HepG2 (cell line): ENCODE data around the gene USP9X. TPM values are rescaled to one million over a fixed set of nuclear protein-coding genes. Genes with fewer than 3 reads are reported as not detected.

Source experiments
- ATAC-seq: fragments of 200-7000 bp; cut with Tn5 transposase; 3 replicates; pipeline ENCODE4 v1.9.1; 2020; ENCODE audit warnings: mild to moderate bottlenecking, moderate library complexity
- BruUV-seq: library from RNA; stranded (reverse); fragments of 400-500 nt; replicated peaks from 2 replicates; lab custom pipeline; 2021; lab: Mats Ljungman, UMichigan
- CTCF ChIA-PET: fragments of 300-600 bp; formaldehyde crosslinking; extraction: SDS; loops from one replicate; lab custom pipeline; 2021; ENCODE audit warnings: low total read pairs, inconsistent platforms, low intra/inter-chr PET ratio; lab: Yijun Ruan, JAX
- POLR2A ChIA-PET: fragments of 350-600 bp; sonication (Branson Sonifier 250); formaldehyde crosslinking; loops from one replicate; lab custom pipeline; 2020; ENCODE audit warnings: antibody characterized with exemption, inconsistent platforms; lab: Yijun Ruan, JAX
- DNase-seq: peaks from one replicate; pipeline ENCODE4 v3.0.0-alpha.2; 2015; ENCODE audit warnings: low spot score
- FAIRE-seq: peaks from 3 replicates; lab custom pipeline; 2011; peaks lifted over from hg19 to GRCh38; lab: Jason Lieb, UNC
- H2AFZ ChIP-seq: one replicate; pipeline ENCODE4 v1.6.1; 2011; ENCODE audit warnings: low read length, inconsistent platforms
- H3K27ac ChIP-seq: fragments of 300-600 bp; 3 replicates; pipeline ENCODE4 v1.8.0; 2011; ENCODE audit warnings: mixed run types, mild to moderate bottlenecking, mixed read lengths, low read length, inconsistent platforms; ENCODE audit not compliant: insufficient read depth; ENCODE audit errors: extremely low read length
- H3K27me3 ChIP-seq, 2 experiments: fragments of 200-600 bp in 1 of 2; 2 replicates in 1 of 2; 3 replicates in 1 of 2; pipeline versions ENCODE4 v1.6.0 to v1.8.0; 2011; ENCODE audit warnings: low read length in 2 of 2, mild to moderate bottlenecking in 2 of 2, moderate library complexity in 2 of 2, inconsistent platforms in 1 of 2; ENCODE audit not compliant: insufficient read depth in 2 of 2, control insufficient read depth in 1 of 2
- H3K36me3 ChIP-seq, 2 experiments: fragments of 200-600 bp in 1 of 2; replicated peaks in 1 of 2; 2 replicates in 1 of 2; 3 replicates in 1 of 2; pipeline versions ENCODE4 v1.5.1 to v1.8.0; 2011; ENCODE audit warnings: low read length in 2 of 2, inconsistent platforms in 1 of 2; ENCODE audit not compliant: insufficient read depth in 2 of 2, control insufficient read depth in 1 of 2
- H3K4me1 ChIP-seq: 2 replicates; pipeline ENCODE4 v1.5.1; 2012; ENCODE audit warnings: low read length, inconsistent platforms; ENCODE audit not compliant: insufficient read depth
- H3K4me2 ChIP-seq: 2 replicates; pipeline ENCODE4 v1.6.0; 2011; ENCODE audit warnings: low read depth, low read length, inconsistent platforms
- H3K4me3 ChIP-seq, 3 experiments: fragments of 200-600 bp in 1 of 3; sonication (generic), shearing (Covaris generic) in 1 of 3; replicated peaks in 1 of 3; 2 replicates each; pipeline ENCODE4 v1.5.1; 2011 to 2016; ENCODE audit warnings: low read length in 3 of 3, inconsistent platforms in 2 of 3, low read depth in 2 of 3, mild to moderate bottlenecking in 2 of 3, control low read depth in 1 of 3, mixed read lengths in 1 of 3; ENCODE audit not compliant: insufficient read depth in 1 of 3
- H3K79me2 ChIP-seq: one replicate; pipeline ENCODE4 v1.6.1; 2011; ENCODE audit warnings: low read length, inconsistent platforms; ENCODE audit not compliant: insufficient read depth
- H3K9ac ChIP-seq: 2 replicates; pipeline ENCODE4 v1.6.0; 2011; ENCODE audit warnings: mild to moderate bottlenecking, low read depth, low read length, inconsistent platforms; ENCODE audit not compliant: insufficient read depth
- H3K9me3 ChIP-seq: 2 replicates; pipeline ENCODE4 v1.5.1; 2012; ENCODE audit warnings: mild to moderate bottlenecking, low read length
- H4K20me1 ChIP-seq: 2 replicates; pipeline ENCODE4 v1.6.0; 2011; ENCODE audit warnings: inconsistent platforms, mild to moderate bottlenecking, low read length, moderate library complexity; ENCODE audit not compliant: insufficient read depth
- DNMT3B ChIP-seq: conservative IDR thresholded peaks from 2 replicates; pipeline ENCODE4 v1.6.1; 2016; ENCODE audit warnings: missing biosample characterization, control low read depth
- ELK4 ChIP-seq: sonication (generic); formaldehyde crosslinking; IDR thresholded peaks from 2 replicates; pipeline ENCODE4 v1.9.0; 2021; ENCODE audit warnings: missing genetic modification reagents, borderline replicate concordance
- EP300 ChIP-seq, 3 experiments: sonication (generic) in 1 of 3; formaldehyde crosslinking in 1 of 3; IDR thresholded peaks; 2 replicates each; pipeline versions ENCODE4 v1.5.1 to v1.6.1; 2011 to 2020; ENCODE audit warnings: low read depth in 2 of 3, low read length in 2 of 3, borderline replicate concordance in 1 of 3, improper control_type of control experiment in 1 of 3, mild to moderate bottlenecking in 1 of 3, missing genetic modification reagents in 1 of 3, moderate library complexity in 1 of 3
- MTA1 ChIP-seq: sonication (generic); formaldehyde crosslinking; IDR thresholded peaks from 2 replicates; pipeline ENCODE4 v1.4.0; 2020; ENCODE audit warnings: missing genetic modification reagents, mild to moderate bottlenecking, borderline replicate concordance
- NR3C1 ChIP-seq: sonication (generic); formaldehyde crosslinking; IDR thresholded peaks from 2 replicates; pipeline ENCODE4 v1.4.0; 2020; ENCODE audit warnings: missing genetic modification reagents
- PATZ1 ChIP-seq: sonication (generic); formaldehyde crosslinking; IDR thresholded peaks from 2 replicates; pipeline ENCODE4 v1.4.0; 2020; ENCODE audit warnings: missing genetic modification reagents
- RAD51 ChIP-seq: fragments of 450-650 bp; IDR thresholded peaks from 2 replicates; pipeline ENCODE4 v1.6.1; 2016; ENCODE audit warnings: borderline replicate concordance
- RORA ChIP-seq: sonication (generic); formaldehyde crosslinking; IDR thresholded peaks from 2 replicates; pipeline ENCODE4 v1.5.0; 2020; ENCODE audit warnings: mild to moderate bottlenecking, missing genetic modification reagents, moderate library complexity
- SIX1 ChIP-seq: sonication (generic); formaldehyde crosslinking; IDR thresholded peaks from 2 replicates; pipeline ENCODE4 v1.4.0; 2020; ENCODE audit warnings: missing genetic modification reagents, borderline replicate concordance
- TRIM24 ChIP-seq: sonication (generic); formaldehyde crosslinking; IDR thresholded peaks from 2 replicates; pipeline ENCODE4 v1.8.0; 2022; ENCODE audit warnings: mild to moderate bottlenecking, missing genetic modification reagents
- ZNF225 ChIP-seq: sonication (generic); formaldehyde crosslinking; IDR thresholded peaks from 2 replicates; pipeline ENCODE4 v1.4.0; 2020; ENCODE audit warnings: mild to moderate bottlenecking, missing genetic modification reagents
- ZNF619 ChIP-seq: sonication (generic); formaldehyde crosslinking; IDR thresholded peaks from 2 replicates; pipeline ENCODE4 v1.4.0; 2020; ENCODE audit warnings: mild to moderate bottlenecking, missing genetic modification reagents
- in situ Hi-C: cut with HindIII; loops from 2 replicates; pipeline ENCODE4 v1.10.0; 2017; ENCODE audit warnings: low pct_unique_long_range_greater_than_20kb; ENCODE audit not compliant: extremely low pct_ligation_motif_present
- intact Hi-C: fragments of 100-400 bp; cut with micrococcal nuclease; formaldehyde crosslinking; loops from one replicate; pipeline ENCODE4 v1.10.0; 2022; ENCODE audit not compliant: unreplicated experiment
- polyA plus RNA-seq, 8 experiments: library from polyadenylated mRNA; depleted of rRNA in 3 of 8; stranded (reverse) in 7 of 8; unstranded in 1 of 8; fragments of >200 nt; fragmentation: Illumina TruSeq in 4 of 8; extraction: Trizol in 4 of 8; gene quantifications; 2 replicates each; pipeline versions ENCODE4 v1.2.1 to v1.2.3, GENCODE V29; 2011 to 2016; ENCODE audit warnings: low read depth in 4 of 8, missing spikeins in 1 of 8, mixed read lengths in 1 of 8; ENCODE audit not compliant: insufficient read depth in 1 of 8
- total RNA-seq, 5 experiments: library from RNA; depleted of rRNA; stranded (reverse); fragments of >200 nt; fragmentation: Illumina TruSeq; extraction: Trizol; gene quantifications; 2 replicates each; pipeline ENCODE4 v1.2.3, GENCODE V29; 2016; ENCODE audit warnings: low read depth in 1 of 5
- TF ChIP-seq, protein P1 (sequence below), 2 experiments: sonication (generic) in 1 of 2; formaldehyde crosslinking in 1 of 2; IDR thresholded peaks; 2 replicates each; pipeline versions ENCODE4 v1.4.0 to v1.6.1; 2018 to 2020; ENCODE audit warnings: missing genetic modification reagents in 2 of 2, borderline replicate concordance in 1 of 2, low read depth in 1 of 2, mild to moderate bottlenecking in 1 of 2, missing biosample characterization in 1 of 2
- TF ChIP-seq, protein P2 (sequence below): IDR thresholded peaks from 2 replicates; pipeline ENCODE4 v1.6.1; 2018; ENCODE audit warnings: missing genetic modification reagents, mild to moderate bottlenecking, missing compliant biosample characterization

USP9X gene
- total and polyA plus RNA-seq, 2 of the 13 experiments (the other 11 are each of a cell fraction or from before 2014, with no cell fraction given), result 22.2 to 40.5 TPM

DNA sequence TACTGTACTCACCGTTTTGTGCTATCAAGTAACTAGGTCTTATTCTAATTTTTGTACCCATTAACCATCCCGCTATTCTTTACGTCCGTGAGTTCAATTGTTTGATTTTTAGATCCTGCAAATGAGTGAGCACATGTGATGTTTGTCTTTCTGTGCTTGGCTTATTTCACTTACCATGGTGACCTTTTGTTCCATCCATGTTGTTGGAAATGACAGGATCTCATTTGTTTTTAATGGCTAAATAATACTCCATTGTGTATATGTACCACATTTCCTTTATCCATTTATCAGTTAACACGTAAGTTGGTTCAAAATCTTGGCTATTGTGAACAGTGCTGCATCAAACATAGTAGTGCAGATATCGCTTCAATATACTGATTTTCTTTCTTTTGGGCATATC, 48.3 kb downstream of the USP9X start (continued):
- TF ChIP-seq, protein P1, sequence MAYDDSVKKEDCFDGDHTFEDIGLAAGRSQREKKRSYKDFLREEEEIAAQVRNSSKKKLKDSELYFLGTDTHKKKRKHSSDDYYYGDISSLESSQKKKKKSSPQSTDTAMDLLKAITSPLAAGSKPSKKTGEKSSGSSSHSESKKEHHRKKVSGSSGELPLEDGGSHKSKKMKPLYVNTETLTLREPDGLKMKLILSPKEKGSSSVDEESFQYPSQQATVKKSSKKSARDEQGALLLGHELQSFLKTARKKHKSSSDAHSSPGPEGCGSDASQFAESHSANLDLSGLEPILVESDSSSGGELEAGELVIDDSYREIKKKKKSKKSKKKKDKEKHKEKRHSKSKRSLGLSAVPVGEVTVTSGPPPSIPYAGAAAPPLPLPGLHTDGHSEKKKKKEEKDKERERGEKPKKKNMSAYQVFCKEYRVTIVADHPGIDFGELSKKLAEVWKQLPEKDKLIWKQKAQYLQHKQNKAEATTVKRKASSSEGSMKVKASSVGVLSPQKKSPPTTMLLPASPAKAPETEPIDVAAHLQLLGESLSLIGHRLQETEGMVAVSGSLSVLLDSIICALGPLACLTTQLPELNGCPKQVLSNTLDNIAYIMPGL (CRISPR knock-in tag; IDR thresholded peaks at IDR 0.05; ENCODE audit: borderline replicate concordance in 1 of 2, low read depth in 1 of 2), result no peak
- TF ChIP-seq RORA, result no peak
- TF ChIP-seq EP300 (IDR thresholded peaks at IDR 0.05; ENCODE audit: low read depth in 2 of 2, low read length in 2 of 2), result no peak
- no peak for TF ChIP-seq EP300 (CRISPR knock-in tag; IDR thresholded peaks at IDR 0.05; ENCODE audit: borderline replicate concordance)
- TF ChIP-seq ZNF225 (CRISPR knock-in tag), result no peak
- TF ChIP-seq TRIM24 (CRISPR knock-in tag), result no peak
- no peak for TF ChIP-seq MTA1 (CRISPR knock-in tag)
- TF ChIP-seq DNMT3B (CRISPR knock-in tag), result no peak
- no peak for TF ChIP-seq ELK4
- TF ChIP-seq NR3C1, result no peak
- no peak for TF ChIP-seq ZNF619 (CRISPR knock-in tag)

GRCh38 chrX:41137589-41137988, 52.3 kb downstream of the USP9X start:
- Histone ChIP-seq H3K27me3 (no peaks in the 10 kb centered on the region), H3K9ac (no peak overlapping the region), H3K79me2 (no peaks in the 10 kb centered on the region), H4K20me1 (no peaks in the 10 kb centered on the region), H3K36me3 (peaks cover 0 to 24% of the 10 kb centered on the region in 2 experiments; a peak in 4 of 5 replicates), H3K4me2 (no peak overlapping the region), H3K27ac (no peak overlapping the region), H3K4me1 (no peaks in the 10 kb centered on the region), H3K4me3 (no peak overlapping the region), H3K9me3 (no peaks in the 10 kb centered on the region), H2AFZ (no peak overlapping the region)
- intact Hi-C loops (no loop called here), in situ Hi-C loops (no loop called here)
- no TSS peak for BruUV-seq
- no peak for DNase-seq
- no peak for ATAC-seq
- CTCF ChIA-PET, result no interaction called here
- TF ChIP-seq, protein P2, sequence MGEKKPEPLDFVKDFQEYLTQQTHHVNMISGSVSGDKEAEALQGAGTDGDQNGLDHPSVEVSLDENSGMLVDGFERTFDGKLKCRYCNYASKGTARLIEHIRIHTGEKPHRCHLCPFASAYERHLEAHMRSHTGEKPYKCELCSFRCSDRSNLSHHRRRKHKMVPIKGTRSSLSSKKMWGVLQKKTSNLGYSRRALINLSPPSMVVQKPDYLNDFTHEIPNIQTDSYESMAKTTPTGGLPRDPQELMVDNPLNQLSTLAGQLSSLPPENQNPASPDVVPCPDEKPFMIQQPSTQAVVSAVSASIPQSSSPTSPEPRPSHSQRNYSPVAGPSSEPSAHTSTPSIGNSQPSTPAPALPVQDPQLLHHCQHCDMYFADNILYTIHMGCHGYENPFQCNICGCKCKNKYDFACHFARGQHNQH (CRISPR knock-in tag), result no peak
- TF ChIP-seq PATZ1 (CRISPR knock-in tag) (no peak), RAD51 (no peak), SIX1 (peak; percentile 91)
- POLR2A ChIA-PET, result no interaction called here
- FAIRE-seq, result no peak
